Measurements from ENCODE around the gene DUT. TPM values are rescaled to one million over a fixed set of nuclear protein-coding genes. Genes with fewer than 3 reads are reported as not detected.
A peak's percentile ranks its signal among the peaks of the same experiment; 100 is the strongest.

DUT gene
- total and polyA plus RNA-seq, 9 of the 15 experiments (the other 6 are each of a cell fraction or from before 2014, with no cell fraction given): 13.9 to 235 (median 94.9) TPM

DNA sequence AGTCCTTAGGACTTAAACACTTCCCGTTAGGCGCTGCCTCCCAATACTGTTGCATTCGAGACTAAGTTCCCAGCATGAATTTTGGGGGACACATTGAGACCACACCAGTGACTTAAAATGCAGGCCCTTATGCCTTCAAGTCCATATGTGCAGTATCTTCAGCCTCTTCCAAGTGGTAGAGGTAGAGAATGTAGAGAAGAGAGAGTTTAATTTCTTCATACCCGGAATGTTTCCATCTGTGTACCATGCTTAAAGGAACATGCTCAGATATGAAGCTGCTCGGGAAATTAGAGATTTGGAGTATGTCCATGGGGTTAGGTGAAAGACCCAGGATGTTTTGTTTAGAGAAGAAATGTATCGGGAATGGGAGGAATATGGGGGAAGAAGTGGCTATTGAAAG is 12.6 kb downstream of the DUT start:
- BruUV-seq (replicated peaks): no TSS peak
- Histone ChIP-seq H3K79me2 (ENCODE audit: control insufficient read depth, insufficient read depth, low read length) (0 out of 3 replicates have a peak, but pooled peaks cover under 1% of the 10 kb centered on the region), H3K4me3 (no peak overlapping the region), H3K4me1 (replicated peaks in 1 of 2; ENCODE audit: control insufficient read depth in 2 of 2, insufficient read depth in 2 of 2, low read length in 2 of 2) (no peaks in the 10 kb centered on the region), H4K20me1 (replicated peaks; ENCODE audit: control insufficient read depth, insufficient read depth, low read length) (no peaks in the 10 kb centered on the region; the same call in 1 of the 2 replicates), H3K36me3 (ENCODE audit: control insufficient read depth, insufficient read depth, low read length) (peaks cover 44% of the 10 kb centered on the region), H3K4me2 (ENCODE audit: insufficient read depth, low read length) (no peak overlapping the region), H3K27ac (ENCODE audit: extremely low read depth, low read depth, low read length) (no peak overlapping the region), H3K9me3 (replicated peaks; ENCODE audit: control insufficient read depth, insufficient read depth, low read depth, low read length) (no peaks in the 10 kb centered on the region), H3K9me1 (ENCODE audit: control insufficient read depth, insufficient read depth, low read length) (no peaks in the 10 kb centered on the region), H3K27me3 (ENCODE audit: control insufficient read depth in 2 of 2, insufficient read depth in 2 of 2, low read length in 2 of 2) (no peaks in the 10 kb centered on the region), H2AFZ (ENCODE audit: low read depth, low read length) (no peak overlapping the region), H3K9ac (ENCODE audit: insufficient read depth in 1 of 2, low read depth in 2 of 2, low read length in 2 of 2) (no peak overlapping the region)
- CTCF ChIA-PET (ENCODE audit: low intra/inter-chr PET ratio): no interaction called here
- DNase-seq (ENCODE audit: extremely low read depth in 1 of 4, low spot score in 3 of 4) (no peak), FAIRE-seq (no peak), ATAC-seq (peak; percentile 50)
- POLR2A ChIA-PET: interaction anchor here (0.6 to 0.7 kb wide), 2 partner anchors 9 to 1827 kb away, joined by 3 read pairs; no protein-coding TSS in a partner anchor
- 75% methylated on average over 6 of the region's 6 CpGs for WGBS (ENCODE audit: insufficient coverage, low coverage, missing lambda C conversion rate)
- TF ChIP-seq SMARCA4 (IDR thresholded peaks at IDR 0.05) (no peak), POLR2A (conservative IDR thresholded peaks at IDR 0.05) (peak; percentile 62; the same call in 1 of the 2 replicates), SUPT5H (IDR thresholded peaks at IDR 0.05) (peak; percentile 58; the same call in 1 of the 2 replicates), IRF2 (CRISPR knock-in tag; IDR thresholded peaks at IDR 0.05) (no peak), CBFA2T2 (conservative IDR thresholded peaks at IDR 0.05) (no peak), ZSCAN29 (IDR thresholded peaks at IDR 0.05) (no peak), HCFC1 (IDR thresholded peaks at IDR 0.05; ENCODE audit: low read depth, low read length) (no peak)
- intact Hi-C loops (cut with micrococcal nuclease): no loop called here
- in situ Hi-C loops (cut with MboI): no loop called here

GRCh38 chr15:48345516-48345915 is 14.3 kb downstream of the DUT start:
- Histone ChIP-seq H2AFZ (ENCODE audit: low read depth, low read length) (no peak overlapping the region), H3K27ac (ENCODE audit: extremely low read depth, low read depth, low read length) (no peak overlapping the region), H3K4me1 (replicated peaks in 1 of 2; ENCODE audit: control insufficient read depth in 2 of 2, insufficient read depth in 2 of 2, low read length in 2 of 2) (no peaks in the 10 kb centered on the region), H3K4me3 (no peak overlapping the region), H3K79me2 (ENCODE audit: control insufficient read depth, insufficient read depth, low read length) (no peaks in the 10 kb centered on the region), H3K4me2 (ENCODE audit: insufficient read depth, low read length) (no peak overlapping the region), H3K9ac (ENCODE audit: insufficient read depth in 1 of 2, low read depth in 2 of 2, low read length in 2 of 2) (no peak overlapping the region), H3K36me3 (ENCODE audit: control insufficient read depth, insufficient read depth, low read length) (peaks cover 29% of the 10 kb centered on the region), H3K9me1 (ENCODE audit: control insufficient read depth, insufficient read depth, low read length) (no peaks in the 10 kb centered on the region), H3K9me3 (replicated peaks; ENCODE audit: control insufficient read depth, insufficient read depth, low read depth, low read length) (no peaks in the 10 kb centered on the region), H3K27me3 (ENCODE audit: control insufficient read depth in 2 of 2, insufficient read depth in 2 of 2, low read length in 2 of 2) (no peaks in the 10 kb centered on the region), H4K20me1 (replicated peaks; ENCODE audit: control insufficient read depth, insufficient read depth, low read length) (no peaks in the 10 kb centered on the region; the same call in 1 of the 2 replicates)
- intact Hi-C loops (cut with micrococcal nuclease): no loop called here
- FAIRE-seq (no peak), DNase-seq (ENCODE audit: extremely low read depth in 1 of 4, low spot score in 3 of 4) (no peak), ATAC-seq (no peak)
- CTCF ChIA-PET (ENCODE audit: low intra/inter-chr PET ratio): no interaction called here
- no TSS peak for BruUV-seq (replicated peaks)
- in situ Hi-C loops (cut with MboI): no loop called here
- POLR2A ChIA-PET: no interaction called here
- TF ChIP-seq E2F5 (CRISPR knock-in tag; IDR thresholded peaks at IDR 0.05): no peak
- no peak for TF ChIP-seq PCBP2 (IDR thresholded peaks at IDR 0.05; ENCODE audit: low read depth, low read length, poor library complexity, severe bottlenecking)
- TF ChIP-seq KAT7 (CRISPR knock-in tag; IDR thresholded peaks at IDR 0.05; ENCODE audit: borderline replicate concordance): no peak
- no peak for TF ChIP-seq POLR3G (IDR thresholded peaks at IDR 0.05; ENCODE audit: extremely low read depth, insufficient read length, insufficient replicate concordance)
- TF ChIP-seq ATF2 (CRISPR knock-in tag; IDR thresholded peaks at IDR 0.05): no peak
- TF ChIP-seq KDM1A (IDR thresholded peaks at IDR 0.05): no peak
- TF ChIP-seq RFX1 (IDR thresholded peaks at IDR 0.05): no peak
- TF ChIP-seq PKNOX1 (IDR thresholded peaks at IDR 0.05): no peak
- no peak for TF ChIP-seq PRPF4 (IDR thresholded peaks at IDR 0.05; ENCODE audit: insufficient read depth, low read depth, low read length, poor library complexity, severe bottlenecking)

All from K562 (cell line).